ENCODE results near the gene SETBP1.
A peak's percentile ranks its signal among the peaks of the same experiment; 100 is the strongest.

The SETBP1 gene

GRCh38 chr18:44759925-44760342 is 79.2 kb downstream of the SETBP1 start:
- DNase-seq (ENCODE audit: low read depth, low spot score), result no peak

GRCh38 chr18:44761812-44762211 is 81.1 kb downstream of the SETBP1 start:
- DNase-seq (ENCODE audit: low read depth, low spot score), result no peak

- no peak for DNase-seq (ENCODE audit: low read depth, low spot score)
Measured at GRCh38 chr18:44763327-44763726, 82.6 kb downstream of the SETBP1 start.

DNA sequence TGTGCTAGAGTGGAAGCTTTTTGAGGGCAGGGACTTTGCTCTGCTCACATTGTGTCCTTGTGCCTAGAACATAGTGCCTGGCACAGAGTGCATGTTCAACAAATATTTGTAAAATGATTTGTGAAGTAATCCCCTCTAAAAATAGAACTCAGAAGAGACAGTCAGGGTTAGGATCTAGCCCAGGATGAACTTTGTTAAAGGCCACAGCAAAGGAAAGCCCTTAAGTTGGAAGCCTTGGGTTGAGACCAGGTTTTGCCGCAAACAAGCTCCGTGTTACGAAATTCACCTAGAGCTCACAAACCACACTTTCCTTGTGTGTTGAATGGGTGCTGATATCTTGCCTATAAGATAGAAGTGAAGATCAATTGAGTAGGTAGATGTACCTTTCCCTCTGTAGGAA is 84.2 kb downstream of the SETBP1 start:
- no peak for DNase-seq (ENCODE audit: low read depth, low spot score)

GRCh38 chr18:44765456-44765855 is 84.8 kb downstream of the SETBP1 start:
- DNase-seq (ENCODE audit: low read depth, low spot score), result peak; percentile 18

DNA sequence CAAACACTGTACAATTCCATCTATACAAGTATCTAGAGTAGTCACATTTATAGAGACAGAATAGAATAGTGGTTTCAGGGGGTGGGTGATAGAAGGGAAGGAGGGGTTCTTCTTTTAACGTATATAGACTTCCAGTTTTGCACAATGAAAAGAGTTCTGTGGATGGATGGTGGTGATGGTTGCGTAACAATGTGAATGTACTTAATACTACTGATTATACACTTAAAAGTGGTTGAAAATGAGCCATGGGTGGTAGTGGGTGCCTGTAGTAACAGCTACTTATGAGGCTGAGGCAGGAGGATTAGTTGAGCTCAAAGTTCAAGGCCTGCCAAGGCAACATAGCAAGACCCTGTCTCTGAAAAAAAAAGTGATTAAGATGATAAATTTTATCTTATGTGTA is 85.8 kb downstream of the SETBP1 start:
- DNase-seq (ENCODE audit: low read depth, low spot score), result no peak

DNA sequence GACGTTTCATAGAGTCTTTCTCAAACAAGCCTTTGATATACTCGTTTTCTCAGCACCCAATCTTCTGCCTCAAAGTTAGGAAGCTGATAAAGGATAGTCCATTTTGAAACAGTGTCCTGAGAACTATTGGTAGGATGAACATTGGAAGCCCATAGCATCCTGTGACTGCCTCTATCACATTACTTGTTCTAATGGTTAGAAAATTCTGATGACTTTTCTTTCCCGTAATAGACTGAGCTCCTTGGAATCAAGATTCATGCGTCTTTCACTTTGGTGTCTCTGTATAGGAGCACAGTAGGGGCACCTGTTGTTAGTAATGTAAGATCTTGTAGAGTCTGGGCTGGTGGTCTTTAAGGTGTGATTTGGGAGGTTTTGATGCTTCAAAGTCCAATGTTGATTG is 87.1 kb downstream of the SETBP1 start:
- DNase-seq (ENCODE audit: low read depth, low spot score), result no peak

- no peak for DNase-seq (ENCODE audit: low read depth, low spot score)
Measured at GRCh38 chr18:44770641-44771040, 90.0 kb downstream of the SETBP1 start.

- DNase-seq (ENCODE audit: low read depth, low spot score), result peak; percentile 17
Measured at GRCh38 chr18:44771572-44771955, 90.9 kb downstream of the SETBP1 start.

DNA sequence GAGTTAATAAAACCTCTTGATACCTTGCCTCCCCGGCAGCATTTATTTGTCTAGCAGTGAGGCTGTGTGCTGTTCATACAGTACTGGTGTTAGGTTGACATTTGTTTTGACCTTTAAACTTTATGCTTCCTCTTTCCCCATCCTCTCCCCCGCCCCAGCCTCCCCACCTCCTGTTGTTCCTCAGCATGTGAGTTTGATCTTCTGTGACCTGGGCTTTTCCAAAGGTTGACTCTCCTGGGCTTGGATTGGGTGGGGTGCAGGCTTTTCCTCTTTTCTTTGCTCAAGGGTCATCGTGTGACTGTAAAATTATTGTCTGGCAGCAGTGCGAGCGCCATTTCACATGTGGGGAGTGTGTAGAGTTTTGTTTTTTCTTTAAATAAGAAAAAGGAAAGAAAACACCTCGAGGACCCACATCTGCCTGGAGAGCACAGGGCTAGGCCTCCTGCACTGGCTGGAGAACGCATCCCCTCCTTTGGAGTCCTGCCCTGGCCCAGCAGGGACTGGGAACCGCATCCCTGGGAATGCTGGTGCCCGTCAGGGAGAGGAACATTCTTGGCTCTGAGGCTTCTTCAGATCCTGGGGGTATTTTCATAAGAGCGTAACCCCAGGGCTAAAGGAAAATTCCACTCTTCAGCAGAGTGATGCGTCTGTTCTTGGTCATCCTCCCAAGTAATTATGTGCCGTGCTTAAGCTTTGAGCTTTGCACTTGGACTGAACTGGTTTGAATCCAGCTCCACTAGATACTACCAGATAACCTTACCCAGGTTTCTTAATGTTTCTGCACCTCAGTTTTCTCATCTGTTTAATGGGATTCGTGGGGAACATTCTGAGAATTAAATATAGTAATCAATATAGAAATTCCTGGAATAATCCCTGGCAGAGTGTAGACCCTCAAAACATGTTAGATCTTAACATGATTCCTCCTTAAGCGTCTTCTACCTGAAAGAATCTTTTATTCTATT is 91.5 kb downstream of the SETBP1 start:
- peak; percentile 97 for DNase-seq (ENCODE audit: low read depth, low spot score)

DNA sequence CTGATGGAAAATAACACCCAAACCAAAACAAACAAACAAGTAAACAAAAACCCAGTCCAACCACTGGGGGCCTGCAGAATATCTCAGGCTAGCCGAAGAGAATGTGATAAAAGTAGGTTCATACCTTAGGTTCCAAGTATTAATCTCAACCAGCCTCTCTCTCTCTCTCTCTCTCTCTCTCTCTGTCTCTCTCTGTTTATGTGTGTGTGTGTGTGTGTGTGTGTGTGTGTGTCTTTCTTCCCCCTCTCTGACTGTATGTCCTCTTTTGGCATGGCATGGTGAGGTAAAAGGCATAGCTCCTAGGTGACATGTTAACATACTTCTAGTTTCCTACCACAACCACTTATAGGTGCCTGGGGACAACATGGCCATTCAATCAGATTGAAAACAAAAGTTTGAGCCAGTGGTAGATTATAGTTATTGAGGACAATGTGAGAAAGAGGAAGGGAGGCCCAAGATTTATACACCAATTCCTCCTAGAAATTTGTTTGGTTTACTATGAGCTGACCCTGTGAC is 93.0 kb downstream of the SETBP1 start:
- DNase-seq (ENCODE audit: low read depth, low spot score), result no peak

DNA sequence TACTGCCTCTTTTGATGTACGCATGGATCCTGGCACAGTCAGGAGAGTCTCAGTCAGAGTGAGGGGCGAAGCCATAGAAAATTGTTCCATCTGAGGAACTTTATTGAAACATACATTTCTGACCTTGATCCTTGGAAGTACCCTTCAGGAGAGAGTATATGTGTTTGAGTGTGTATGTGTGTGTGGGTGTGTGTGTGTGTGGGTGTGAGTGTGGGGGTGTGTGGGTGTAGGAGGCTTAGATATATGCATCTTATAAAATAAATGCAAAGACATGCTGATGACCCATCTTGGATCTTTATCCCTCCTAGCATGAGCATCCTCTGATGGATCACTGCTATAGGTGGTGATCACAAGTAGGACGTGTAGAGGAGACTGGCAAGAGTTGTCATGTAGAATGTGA is 93.5 kb downstream of the SETBP1 start:
- no peak for DNase-seq (ENCODE audit: low read depth, low spot score)

GRCh38 chr18:44777457-44778192 is 96.9 kb downstream of the SETBP1 start:
- no peak for DNase-seq (ENCODE audit: low read depth, low spot score)

DNA sequence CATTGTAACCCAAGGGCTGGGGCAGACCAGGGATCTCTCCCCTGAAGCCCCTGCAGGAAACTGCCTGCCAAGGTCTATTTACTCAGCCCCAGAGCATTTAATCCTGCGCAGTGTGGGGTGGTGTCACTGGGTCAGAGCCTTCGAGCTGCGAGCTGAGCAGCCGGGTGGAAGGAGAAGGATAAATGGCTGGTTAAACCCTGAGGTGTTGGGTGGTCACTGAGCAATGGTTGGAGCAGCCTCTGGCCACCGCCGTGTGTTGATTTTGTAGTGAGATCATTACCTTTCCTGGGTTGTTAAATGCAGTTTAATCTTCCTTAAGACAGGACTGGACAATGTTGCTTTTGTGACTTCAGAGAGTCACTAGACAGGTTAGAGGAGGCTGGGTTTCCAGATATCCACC is 98.1 kb downstream of the SETBP1 start:
- DNase-seq (ENCODE audit: low read depth, low spot score), result no peak

DNA sequence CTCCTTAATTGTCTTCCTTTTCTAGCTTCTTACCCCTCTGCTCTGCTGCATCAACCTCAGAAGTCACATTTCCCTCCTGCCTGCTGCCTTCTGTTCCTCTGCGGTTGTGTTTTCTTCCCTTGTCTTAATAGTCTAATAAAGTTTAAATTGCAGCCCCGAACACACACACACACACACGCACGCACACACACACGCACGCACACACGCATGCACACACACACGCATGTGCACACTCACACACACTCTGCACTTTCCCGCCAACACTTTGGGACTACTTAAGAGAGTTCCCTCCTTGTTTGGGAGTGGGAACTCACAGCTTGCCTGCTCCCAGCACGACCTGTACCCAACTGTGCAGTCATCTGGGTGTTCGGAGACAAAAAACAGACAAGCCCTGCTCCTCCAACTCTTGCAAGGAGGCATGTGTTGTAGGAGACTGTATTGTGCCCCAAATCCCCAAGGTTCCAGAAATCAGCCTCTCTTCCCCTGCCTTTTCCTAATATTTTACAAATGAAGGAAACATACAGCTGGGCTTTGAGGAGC is 99.1 kb downstream of the SETBP1 start:
- no peak for DNase-seq (ENCODE audit: low read depth, low spot score)

DNA sequence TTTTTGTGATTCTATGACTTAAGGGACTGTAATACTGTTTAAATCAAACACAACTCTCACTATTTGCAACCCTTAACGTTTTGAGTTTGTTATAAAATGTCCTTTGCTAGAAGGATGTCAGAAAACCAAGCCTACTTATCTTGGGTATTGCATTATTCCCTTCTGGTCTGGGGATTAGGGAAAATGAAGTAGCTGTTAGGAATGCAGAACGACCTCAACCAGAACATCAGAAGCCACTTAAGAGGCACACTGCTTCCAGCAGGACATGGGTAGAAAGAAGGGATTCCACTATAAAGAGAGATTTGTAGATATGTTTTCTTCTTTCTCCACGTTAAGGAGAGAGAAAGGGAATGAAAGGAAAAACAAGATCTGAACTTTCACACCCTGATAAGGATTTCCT is 101.2 kb downstream of the SETBP1 start:
- DNase-seq (ENCODE audit: low read depth, low spot score), result no peak

DNA sequence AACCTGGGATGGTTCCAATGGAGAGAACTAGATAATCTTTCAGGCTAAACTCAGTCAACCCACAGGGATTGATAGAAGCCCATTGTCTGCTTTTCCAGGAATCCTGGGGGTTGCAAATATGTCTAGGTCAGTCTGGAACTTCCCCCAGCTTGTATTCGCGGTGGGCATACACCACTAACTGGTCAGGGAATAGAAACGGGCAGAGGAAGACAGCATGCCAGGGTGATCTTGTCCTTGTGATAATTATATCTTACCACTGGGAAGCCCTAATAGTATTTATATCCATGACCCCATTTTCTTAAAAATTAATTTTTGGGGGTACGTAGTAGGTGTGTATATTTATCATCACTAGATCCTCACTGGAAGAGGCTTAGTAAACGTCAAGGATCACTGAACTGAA is 101.9 kb downstream of the SETBP1 start:
- no peak for DNase-seq (ENCODE audit: low read depth, low spot score)

- no peak for DNase-seq (ENCODE audit: low read depth, low spot score)
Measured at GRCh38 chr18:44783371-44783770, 102.7 kb downstream of the SETBP1 start.

GRCh38 chr18:44786257-44786656 is 105.6 kb downstream of the SETBP1 start:
- DNase-seq (ENCODE audit: low read depth, low spot score), result no peak

- DNase-seq (ENCODE audit: low read depth, low spot score), result no peak
Measured at GRCh38 chr18:44786688-44787087, 106.0 kb downstream of the SETBP1 start.

- no peak for DNase-seq (ENCODE audit: low read depth, low spot score)
Measured at GRCh38 chr18:44788334-44788733, 107.6 kb downstream of the SETBP1 start.

- no peak for DNase-seq (ENCODE audit: low read depth, low spot score)
Measured at GRCh38 chr18:44789710-44790109, 109.0 kb downstream of the SETBP1 start.
